Adrenal gland (tissue), 12 donors: ENCODE data around the gene EXOC4. TPM values are rescaled to one million over a fixed set of nuclear protein-coding genes. Genes with fewer than 3 reads are reported as not detected.

Source experiments
- DNase-seq, 7 donors: peaks; one replicate each; pipeline ENCODE4 v3.0.0-alpha.2; 2019 to 2020
- H3K27ac ChIP-seq, 5 donors: fragments of 200-600 bp; sonication (generic) in 4 of 5; 1 replicate in 3 of 5; 2 replicates in 2 of 5; pipeline versions ENCODE4 v1.5.1 to v1.8.0; 2016 to 2020; ENCODE audit warnings: mild to moderate bottlenecking in 1 of 5
- H3K27me3 ChIP-seq: fragments of 200-600 bp; 2 replicates; pipeline ENCODE4 v1.8.0; 2021
- H3K36me3 ChIP-seq, 2 donors: fragments of 200-600 bp; replicated peaks in 1 of 2; 1 replicate in 1 of 2; 2 replicates in 1 of 2; pipeline versions ENCODE4 v1.5.1 to v1.8.0; 2018 to 2022
- H3K4me1 ChIP-seq, 2 donors: fragments of 200-600 bp; replicated peaks in 1 of 2; 1 replicate in 1 of 2; 2 replicates in 1 of 2; pipeline versions ENCODE4 v1.5.1 to v1.8.0; 2018 to 2021
- H3K4me3 ChIP-seq, 4 donors: fragments of 200-600 bp; sonication (generic) in 3 of 4; one replicate each; pipeline ENCODE4 v1.5.1; 2016 to 2018
- H3K9me3 ChIP-seq, 3 donors: fragments of 200-600 bp; sonication (generic) in 1 of 3; replicated peaks in 1 of 3; 1 replicate in 2 of 3; 2 replicates in 1 of 3; pipeline versions ENCODE4 v1.5.1 to v1.8.0; 2016 to 2021
- POLR2A ChIP-seq, 2 donors: fragments of 450-650 bp; IDR thresholded peaks; one replicate each; pipeline ENCODE4 v1.6.1; 2017; ENCODE audit warnings: antibody characterized with exemption in 2 of 2, mild to moderate bottlenecking in 2 of 2, moderate library complexity in 1 of 2
- WGBS, 4 donors: extraction: QIAGEN DNeasy Blood & Tissue Kit in 2 of 4; methylation state at CpG; one replicate each; pipeline versions ENCODE4 v1.1.5 to v1.1.7; 2013 to 2017; 5-methylcytosine and 5-hydroxymethylcytosine counted together
- intact Hi-C, 2 donors: fragments of 100-400 bp; cut with DNase I; formaldehyde crosslinking; loops; one replicate each; pipeline versions ENCODE4 v1.14.1 to v1.15.0; 2022 to 2023
- polyA plus RNA-seq, 3 donors: library from polyadenylated mRNA; stranded (reverse); fragments of 200-250 nt in 2 of 3; fragments of 350-450 nt in 1 of 3; fragmentation: Illumina TruSeq in 1 of 3; extraction: RNeasy Lipid Tissue Mini Kit (QIAGEN cat#74804) in 1 of 3; gene quantifications; one replicate each; pipeline ENCODE4 v1.2.3, GENCODE V29; 2013 to 2014
- total RNA-seq, 9 donors: library from RNA; depleted of rRNA in 4 of 9; stranded (reverse); fragments of >200 nt in 4 of 9; fragments of 120-200 nt in 1 of 9; fragmentation: NEBNext Ultra II Directional in 1 of 9; extraction: Animal tissue kit (Norgen Biotek cat#: 25700) in 1 of 9; gene quantifications; one replicate each; pipeline versions ENCODE4 v1.1.0 to v1.2.4, GENCODE V29; 2013 to 2023
- TF ChIP-seq, protein P1 (sequence below), 6 experiments: fragments of 450-650 bp in 4 of 6; fragments of 200-600 bp in 2 of 6; sonication (generic) in 1 of 6; IDR thresholded peaks; 1 replicate in 5 of 6; 2 replicates in 1 of 6; pipeline versions ENCODE4 v1.5.1 to v1.8.0; 2016 to 2021; ENCODE audit warnings: antibody characterized with exemption in 6 of 6, mild to moderate bottlenecking in 2 of 6, moderate library complexity in 1 of 6
- donor health status: healthy with polysubstance abuse.
- donor health status: Bipolar disorder and iron deficiency.
- donor health status: DM: yes; HTN: yes; CAD: no.
- donor health status: DM: no; HTN: no; CAD: no.
- donor health status: DM: no; HTN: no; CAD: no.
- donor health status: DM: yes; HTN: yes; CAD: no.

EXOC4 gene
- total and polyA plus RNA-seq, 12 donors, result 12.5 to 93.8 (median 67.4) TPM

DNA sequence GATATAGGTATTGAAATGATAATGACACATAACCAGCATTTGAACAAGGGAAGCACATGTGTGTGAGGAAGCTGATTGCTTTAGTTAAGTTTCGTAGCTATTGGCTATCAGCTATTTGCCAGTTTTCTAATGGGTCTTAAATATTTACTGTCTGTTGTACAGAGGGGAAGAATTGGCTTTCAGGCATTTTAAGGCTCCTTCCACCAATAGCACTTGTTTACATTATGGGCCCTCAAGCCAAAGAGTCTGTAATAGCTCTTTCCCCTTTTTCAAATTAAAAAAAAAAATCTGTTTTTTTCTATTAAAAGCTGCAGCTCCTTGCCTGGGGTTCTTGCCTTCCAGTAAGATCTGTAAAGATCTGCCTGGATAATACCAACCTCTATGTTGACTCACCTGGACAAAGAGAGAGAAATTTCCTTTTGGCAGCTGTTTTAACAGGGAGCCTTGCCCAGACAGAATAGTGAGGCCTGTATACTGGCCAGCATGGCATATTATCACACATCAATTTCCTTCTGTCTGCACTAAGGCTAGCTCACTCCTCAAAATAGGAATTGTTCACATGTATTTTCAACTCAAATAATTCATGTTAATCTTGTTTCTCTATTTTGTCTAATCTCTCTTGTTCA lies 769.5 kb downstream of the EXOC4 start:
- intact Hi-C loops, result no loop called here
- H3K36me3 ChIP-seq, result no peaks in the 10 kb centered on the region
- DNase-seq, result no peak
- TF ChIP-seq, protein P1, sequence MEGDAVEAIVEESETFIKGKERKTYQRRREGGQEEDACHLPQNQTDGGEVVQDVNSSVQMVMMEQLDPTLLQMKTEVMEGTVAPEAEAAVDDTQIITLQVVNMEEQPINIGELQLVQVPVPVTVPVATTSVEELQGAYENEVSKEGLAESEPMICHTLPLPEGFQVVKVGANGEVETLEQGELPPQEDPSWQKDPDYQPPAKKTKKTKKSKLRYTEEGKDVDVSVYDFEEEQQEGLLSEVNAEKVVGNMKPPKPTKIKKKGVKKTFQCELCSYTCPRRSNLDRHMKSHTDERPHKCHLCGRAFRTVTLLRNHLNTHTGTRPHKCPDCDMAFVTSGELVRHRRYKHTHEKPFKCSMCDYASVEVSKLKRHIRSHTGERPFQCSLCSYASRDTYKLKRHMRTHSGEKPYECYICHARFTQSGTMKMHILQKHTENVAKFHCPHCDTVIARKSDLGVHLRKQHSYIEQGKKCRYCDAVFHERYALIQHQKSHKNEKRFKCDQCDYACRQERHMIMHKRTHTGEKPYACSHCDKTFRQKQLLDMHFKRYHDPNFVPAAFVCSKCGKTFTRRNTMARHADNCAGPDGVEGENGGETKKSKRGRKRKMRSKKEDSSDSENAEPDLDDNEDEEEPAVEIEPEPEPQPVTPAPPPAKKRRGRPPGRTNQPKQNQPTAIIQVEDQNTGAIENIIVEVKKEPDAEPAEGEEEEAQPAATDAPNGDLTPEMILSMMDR (IDR thresholded peaks at IDR 0.05), result no peak
- TF ChIP-seq POLR2A (IDR thresholded peaks at IDR 0.05), result no peak
- no peaks in the 10 kb centered on the region for H3K27me3 ChIP-seq
- H3K9me3 ChIP-seq, result no peaks in the 10 kb centered on the region
- H3K27ac ChIP-seq, result no peak overlapping the region
- no peak overlapping the region for H3K4me3 ChIP-seq
- H3K4me1 ChIP-seq, result no peaks in the 10 kb centered on the region
- 93 to 100% (median 96%) methylated on average over 1 of the region's 1 CpG for WGBS, 4 donors

DNA sequence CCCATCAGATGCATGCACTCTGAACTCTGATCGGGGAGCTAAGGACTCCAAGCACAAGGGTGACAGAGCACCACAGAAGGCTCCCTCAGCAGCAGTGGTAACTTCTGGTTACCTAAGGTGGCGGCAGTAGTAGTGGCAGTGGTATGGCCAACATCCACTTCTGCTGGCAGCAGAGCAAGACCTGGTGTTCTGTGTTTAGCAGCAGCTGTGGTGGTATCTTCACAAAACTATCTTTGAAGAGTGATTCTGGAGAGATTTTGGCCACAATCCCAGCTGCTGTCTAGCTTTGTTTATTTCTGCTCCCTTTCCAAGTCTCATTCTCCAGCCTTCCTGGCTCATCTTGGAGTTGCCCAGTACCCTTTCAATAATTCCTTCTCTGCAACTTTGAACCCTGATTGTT lies 771.9 kb downstream of the EXOC4 start:
- Histone ChIP-seq H3K36me3 (no peaks in the 10 kb centered on the region), H3K27me3 (no peaks in the 10 kb centered on the region), H3K27ac (no peak overlapping the region), H3K4me1 (no peaks in the 10 kb centered on the region), H3K9me3 (no peaks in the 10 kb centered on the region), H3K4me3 (no peak overlapping the region)
- intact Hi-C loops, result no loop called here
- DNase-seq, result peak in 1 of 7 donors; percentile 4
- TF ChIP-seq POLR2A (IDR thresholded peaks at IDR 0.05), result no peak
- TF ChIP-seq, protein P1 (IDR thresholded peaks at IDR 0.05), result no peak
- WGBS, 4 donors, result 86 to 91% (median 90%) methylated on average over 1 to 2 of the region's 2 CpGs

DNA sequence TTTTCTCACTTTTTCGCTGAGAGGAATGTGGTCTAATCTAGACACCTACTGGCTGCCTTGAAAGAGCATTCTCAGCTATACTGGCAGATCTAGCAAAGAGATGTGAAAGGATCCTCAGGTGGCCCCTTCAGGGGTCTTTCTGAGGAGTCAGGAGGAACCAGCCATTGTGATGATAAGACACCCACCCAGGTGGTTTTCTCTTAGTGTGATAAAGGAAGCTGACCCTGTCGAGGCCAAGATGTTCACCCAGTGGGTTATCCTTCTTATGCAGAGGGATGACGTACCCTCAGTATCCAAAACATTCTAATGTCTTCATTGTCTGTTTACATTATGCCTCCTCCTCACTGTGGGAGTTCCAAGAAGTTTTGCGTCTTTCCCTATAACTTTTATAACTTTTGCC lies 776.0 kb downstream of the EXOC4 start:
- H3K4me3 ChIP-seq, result no peak overlapping the region
- H3K36me3 ChIP-seq, result no peaks in the 10 kb centered on the region
- DNase-seq, result no peak
- no peak for TF ChIP-seq POLR2A (IDR thresholded peaks at IDR 0.05)
- TF ChIP-seq, protein P1 (IDR thresholded peaks at IDR 0.05), result no peak
- intact Hi-C loops, result no loop called here
- H3K27me3 ChIP-seq, result no peaks in the 10 kb centered on the region
- 83 to 90% (median 89%) methylated on average over 4 of the region's 4 CpGs for WGBS, 4 donors
- H3K9me3 ChIP-seq, result no peaks in the 10 kb centered on the region
- peaks cover 0 to 5% of the 10 kb centered on the region in 2 donors for H3K4me1 ChIP-seq
- H3K27ac ChIP-seq, result no peak overlapping the region

DNA sequence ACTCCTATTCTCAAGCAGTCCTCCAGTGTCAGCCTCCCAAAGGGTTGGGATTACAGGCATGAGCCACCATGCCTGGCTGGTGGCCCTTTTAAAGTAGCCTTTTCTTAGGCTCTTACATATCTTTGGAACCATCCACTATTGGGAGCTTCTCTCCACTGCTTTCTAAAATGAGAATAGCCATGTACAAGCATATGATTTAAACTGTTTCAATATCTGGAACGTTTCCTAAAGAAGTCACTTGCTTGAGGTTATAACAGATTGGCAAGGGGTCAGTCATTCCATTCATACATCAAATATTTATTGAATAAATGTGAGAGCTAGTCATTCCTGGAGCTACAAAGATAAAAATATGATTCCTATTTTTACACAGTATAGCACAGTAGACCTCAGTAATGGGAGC lies 776.9 kb downstream of the EXOC4 start:
- WGBS, 4 donors, result 87 to 100% (median 89%) methylated on average over 1 of the region's 1 CpG
- intact Hi-C loops, result no loop called here

More for the DNA sequence above, 776.9 kb downstream of the EXOC4 start:
- H3K4me3 ChIP-seq, result no peak overlapping the region
- H3K27me3 ChIP-seq, result no peaks in the 10 kb centered on the region
- no peak overlapping the region for H3K27ac ChIP-seq
- H3K9me3 ChIP-seq, result no peaks in the 10 kb centered on the region
- H3K36me3 ChIP-seq, result no peaks in the 10 kb centered on the region
- TF ChIP-seq POLR2A (IDR thresholded peaks at IDR 0.05), result no peak
- TF ChIP-seq, protein P1 (IDR thresholded peaks at IDR 0.05), result no peak
- H3K4me1 ChIP-seq, result peaks cover 0 to 5% of the 10 kb centered on the region in 2 donors
- no peak for DNase-seq
